Bronchial smooth muscle cell (primary cell): ENCODE measurements around the gene FKBP4. TPM values are rescaled to one million over a fixed set of nuclear protein-coding genes. Genes with fewer than 3 reads are reported as not detected.

Experiments
- total RNA-seq: library from RNA; depleted of rRNA; stranded (reverse); fragments of >200 nt; gene quantifications from 2 replicates; pipeline ENCODE4 v1.2.1, GENCODE V29; 2014

FKBP4 gene, protein sequence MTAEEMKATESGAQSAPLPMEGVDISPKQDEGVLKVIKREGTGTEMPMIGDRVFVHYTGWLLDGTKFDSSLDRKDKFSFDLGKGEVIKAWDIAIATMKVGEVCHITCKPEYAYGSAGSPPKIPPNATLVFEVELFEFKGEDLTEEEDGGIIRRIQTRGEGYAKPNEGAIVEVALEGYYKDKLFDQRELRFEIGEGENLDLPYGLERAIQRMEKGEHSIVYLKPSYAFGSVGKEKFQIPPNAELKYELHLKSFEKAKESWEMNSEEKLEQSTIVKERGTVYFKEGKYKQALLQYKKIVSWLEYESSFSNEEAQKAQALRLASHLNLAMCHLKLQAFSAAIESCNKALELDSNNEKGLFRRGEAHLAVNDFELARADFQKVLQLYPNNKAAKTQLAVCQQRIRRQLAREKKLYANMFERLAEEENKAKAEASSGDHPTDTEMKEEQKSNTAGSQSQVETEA
- 21.6 and 29.3 TPM in 2 replicates for total RNA-seq

DNA sequence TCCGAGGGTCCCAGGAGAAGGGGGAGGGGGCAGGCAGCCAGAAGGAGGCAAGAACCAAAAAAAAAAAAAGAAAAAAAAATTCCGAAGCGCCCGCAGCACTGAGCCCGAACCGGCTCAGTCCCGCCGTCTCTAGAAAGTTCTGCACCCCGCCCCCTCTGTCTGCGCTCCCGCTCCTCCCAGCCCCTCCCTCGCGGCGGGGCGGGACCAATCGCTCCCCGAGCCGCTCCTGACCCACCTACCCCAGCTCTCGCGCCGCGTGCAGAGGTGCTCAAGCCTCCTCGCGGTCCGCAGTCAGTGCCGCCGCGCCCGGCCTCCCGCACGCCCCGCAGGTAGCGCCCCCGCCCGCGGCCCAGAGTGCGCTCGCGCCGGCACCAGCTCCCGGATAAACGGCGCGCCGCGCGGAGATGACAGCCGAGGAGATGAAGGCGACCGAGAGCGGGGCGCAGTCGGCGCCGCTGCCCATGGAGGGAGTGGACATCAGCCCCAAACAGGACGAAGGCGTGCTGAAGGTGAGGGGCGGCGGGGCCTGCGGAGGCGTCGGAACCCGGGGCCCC is at the start of gene FKBP4:
Gene FKBP4 (plus strand): TSS at position 235 of the 554 bp plus-strand sequence. CDS start 170 bp downstream, at position 405.

DNA sequence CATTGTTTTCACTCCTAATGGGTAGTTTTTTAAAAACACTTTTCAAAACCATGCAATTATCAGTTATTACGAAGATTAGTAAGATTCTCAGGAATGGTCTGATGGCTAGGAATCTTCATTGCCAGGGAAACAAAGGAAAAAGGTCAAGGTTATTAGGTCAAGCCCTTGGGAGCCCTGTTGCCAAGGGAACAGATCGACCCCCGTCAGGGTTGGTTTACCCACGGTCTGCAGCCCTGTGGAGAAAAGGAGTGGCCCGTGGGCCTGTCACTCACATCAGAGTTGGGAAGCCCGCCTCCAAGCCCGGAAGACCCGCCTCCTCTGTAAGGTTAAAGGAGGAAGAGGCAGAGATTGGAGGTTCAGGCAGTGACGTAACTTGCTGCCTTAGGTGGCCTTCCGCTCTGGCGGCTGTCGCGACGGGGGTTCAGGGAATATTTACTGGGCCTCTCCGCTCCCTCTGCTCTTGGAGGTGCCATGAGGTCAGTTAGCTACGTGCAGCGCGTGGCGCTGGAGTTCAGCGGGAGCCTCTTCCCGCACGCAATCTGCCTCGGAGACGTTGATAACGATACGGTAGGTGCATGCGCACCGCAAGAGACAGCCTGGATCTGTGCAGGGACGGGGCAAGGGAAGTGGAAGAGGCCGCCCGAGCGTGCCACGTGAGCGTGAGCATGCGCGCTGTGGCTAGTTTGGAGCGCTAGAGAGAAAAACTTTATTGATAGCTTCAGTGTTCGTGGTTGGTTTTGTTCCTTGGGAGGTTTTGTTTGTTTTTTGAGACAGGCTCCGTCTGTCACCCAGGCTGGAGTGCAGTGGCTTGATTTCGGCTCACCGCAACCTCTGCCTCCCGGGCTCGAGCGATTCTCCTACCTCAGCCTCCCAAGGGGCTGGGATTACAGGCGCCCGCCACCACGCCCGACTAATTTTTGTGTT is 17.8 kb downstream of the FKBP4 start, which contains the start of gene ITFG2:
Gene ITFG2 (plus strand): TSS at position 379 of the 924 bp plus-strand sequence. CDS start 93 bp downstream, at position 472.

DNA sequence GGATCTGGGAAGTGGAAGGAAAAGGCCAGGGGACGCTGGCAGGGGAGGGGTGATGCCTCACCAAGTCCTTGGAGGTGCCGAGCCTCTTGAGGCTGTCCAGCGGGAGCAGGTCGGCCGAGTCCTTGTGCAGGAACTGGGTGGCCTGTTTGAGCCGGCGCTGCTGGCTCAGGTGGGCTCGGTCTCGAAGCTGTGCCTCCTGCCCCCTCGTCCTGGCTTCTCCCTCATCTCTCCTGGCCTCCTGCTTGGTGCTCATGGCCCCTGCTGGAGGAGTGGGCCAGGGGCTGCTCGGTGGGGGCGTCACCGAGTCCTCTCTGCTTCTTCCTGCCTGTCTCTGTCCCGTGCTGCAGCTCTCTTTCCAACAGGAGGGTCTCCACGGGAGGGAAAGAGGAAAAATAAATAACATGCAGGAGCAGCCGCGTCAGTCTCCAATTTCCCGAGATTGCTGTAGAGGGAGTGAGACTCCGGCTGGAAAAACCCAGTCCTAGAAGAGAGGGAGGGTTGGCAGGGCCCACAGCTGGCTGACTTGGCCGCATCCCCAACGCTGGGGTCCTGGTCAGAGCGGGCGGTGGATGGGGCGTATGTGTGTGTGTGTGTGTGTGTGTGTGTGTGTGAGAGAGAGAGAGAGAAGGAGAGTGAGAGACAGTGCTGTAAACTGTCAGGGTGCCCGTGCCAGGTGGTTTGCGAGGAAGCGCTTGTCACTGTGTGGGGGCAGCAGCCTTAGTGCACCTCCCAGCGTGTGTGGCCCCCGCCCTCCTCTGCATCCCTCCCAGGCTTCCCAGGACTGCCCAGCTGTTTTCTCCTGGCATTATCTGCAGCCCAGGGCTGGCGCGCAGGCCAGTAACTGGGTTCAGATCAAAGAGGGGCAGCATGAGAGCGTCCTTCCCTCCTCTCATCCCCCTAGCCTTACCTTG is 40.1 kb downstream of the FKBP4 start, which contains the start of gene NRIP2:
Gene NRIP2 (minus strand): TSS at position 455 of the 911 bp plus-strand sequence. CDS start 52 bp downstream, at position 403.

Other genes with a start within 250 kb of the FKBP4 start
- 14.3 and 21.0 TPM in 2 replicates for gene ITFG2, start 17.7 kb downstream of the FKBP4 start, total RNA-seq
- gene NRIP2, start 40.1 kb downstream of the FKBP4 start, total RNA-seq, result under 0.01 TPM in 1 of 2 replicates, not detected in the other
- gene TEX52, start 62.1 kb downstream of the FKBP4 start, total RNA-seq, result not detected in 2 replicates
- 1.3 and 2.0 TPM in 2 replicates for gene FOXM1, start 82.2 kb downstream of the FKBP4 start, total RNA-seq
- gene RHNO1, start 82.3 kb downstream of the FKBP4 start, total RNA-seq, result 7.3 and 15.0 TPM in 2 replicates
- gene TULP3, start 95.9 kb downstream of the FKBP4 start, total RNA-seq, result 14.3 and 14.8 TPM in 2 replicates
- 2.5 and 3.6 TPM in 2 replicates for gene TEAD4, start 164.4 kb downstream of the FKBP4 start, total RNA-seq